HEK293 (cell line): Measurements from ENCODE around the gene BRPF1.

ENCODE experiments used
- CTCF ChIA-PET: fragments of 350-600 bp; formaldehyde crosslinking; extraction: SDS; loops from one replicate; lab custom pipeline; 2021; ENCODE audit warnings: antibody characterized with exemption; lab: Yijun Ruan, JAX
- POLR2A ChIA-PET: fragments of 300-600 bp; formaldehyde crosslinking; extraction: SDS; loops from one replicate; lab custom pipeline; 2020; ENCODE audit warnings: antibody characterized with exemption, inconsistent platforms; lab: Yijun Ruan, JAX
- H3K27ac ChIP-seq: fragments of 200-500 bp; sonication (Bioruptor generic); 2 replicates; pipeline ENCODE4 v1.5.1; 2014; ENCODE audit warnings: low read depth, low read length, control low read depth, inconsistent platforms; ENCODE audit errors: extremely low read depth
- H3K36me3 ChIP-seq, 2 experiments: fragments of 200-500 bp in 1 of 2; sonication (Bioruptor generic) in 1 of 2; 1 replicate in 1 of 2; 2 replicates in 1 of 2; pipeline ENCODE4 v1.5.1; 2014 to 2017; ENCODE audit warnings: inconsistent platforms in 2 of 2, low read length in 2 of 2; ENCODE audit not compliant: control insufficient read depth in 2 of 2, insufficient read depth in 1 of 2
- H3K4me1 ChIP-seq: fragments of 200-500 bp; sonication (Bioruptor generic); 2 replicates; pipeline ENCODE4 v1.5.1; 2014; ENCODE audit warnings: mild to moderate bottlenecking, low read length, inconsistent platforms; ENCODE audit not compliant: control insufficient read depth, insufficient read depth
- H3K4me3 ChIP-seq: 2 replicates; pipeline ENCODE4 v1.5.1; 2011; ENCODE audit warnings: low read depth, mild to moderate bottlenecking, control low read depth, low read length, moderate library complexity
- H3K9me3 ChIP-seq: fragments of 200-500 bp; sonication (Bioruptor generic); 2 replicates; pipeline ENCODE4 v1.5.1; 2014; ENCODE audit warnings: low read depth, low read length, inconsistent platforms; ENCODE audit not compliant: control insufficient read depth, insufficient read depth
- GLI2 ChIP-seq: fragments of 450-650 bp; formaldehyde crosslinking; IDR thresholded peaks from 2 replicates; pipeline ENCODE4; 2017; ENCODE audit warnings: missing biosample characterization, missing genetic modification characterization, low read depth, borderline replicate concordance
- GLI4 ChIP-seq: fragments of 450-650 bp; formaldehyde crosslinking; IDR thresholded peaks from 2 replicates; pipeline ENCODE4 v1.5.1; 2016; ENCODE audit warnings: missing biosample characterization, missing genetic modification characterization
- GLIS2 ChIP-seq: fragments of 450-650 bp; formaldehyde crosslinking; IDR thresholded peaks from 2 replicates; pipeline ENCODE4 v1.5.1; 2016; ENCODE audit warnings: missing biosample characterization, missing genetic modification characterization
- SALL2 ChIP-seq: fragments of 450-650 bp; formaldehyde crosslinking; IDR thresholded peaks from 2 replicates; pipeline ENCODE4 v1.5.0; 2017; ENCODE audit warnings: missing biosample characterization, mild to moderate bottlenecking, missing genetic modification characterization, borderline replicate concordance
- SCRT2 ChIP-seq: fragments of 450-650 bp; formaldehyde crosslinking; IDR thresholded peaks from 2 replicates; pipeline ENCODE4 v1.5.1; 2016; ENCODE audit warnings: missing biosample characterization, missing genetic modification characterization
- SP7 ChIP-seq: fragments of 450-650 bp; formaldehyde crosslinking; IDR thresholded peaks from 2 replicates; pipeline ENCODE4 v1.5.1; 2016; ENCODE audit warnings: missing biosample characterization, missing genetic modification characterization
- ZBTB20 ChIP-seq: fragments of 450-650 bp; formaldehyde crosslinking; IDR thresholded peaks from 2 replicates; pipeline ENCODE4 v1.5.1; 2016; ENCODE audit warnings: missing biosample characterization, missing genetic modification characterization
- ZIC2 ChIP-seq: fragments of 450-650 bp; formaldehyde crosslinking; IDR thresholded peaks from 2 replicates; pipeline ENCODE4 v1.5.1; 2016; ENCODE audit warnings: missing biosample characterization, missing genetic modification characterization
- ZNF133 ChIP-seq: fragments of 450-650 bp; formaldehyde crosslinking; IDR thresholded peaks from 2 replicates; pipeline ENCODE4 v1.5.1; 2016; ENCODE audit warnings: missing biosample characterization, missing genetic modification characterization
- ZNF19 ChIP-seq: fragments of 450-650 bp; formaldehyde crosslinking; IDR thresholded peaks from 2 replicates; pipeline ENCODE4; 2016; ENCODE audit warnings: missing biosample characterization, missing genetic modification characterization, low read depth
- ZNF223 ChIP-seq: fragments of 450-650 bp; formaldehyde crosslinking; IDR thresholded peaks from 2 replicates; pipeline ENCODE4 v1.5.1; 2016; ENCODE audit warnings: missing biosample characterization, missing genetic modification characterization
- ZNF248 ChIP-seq: fragments of 450-650 bp; formaldehyde crosslinking; IDR thresholded peaks from 2 replicates; pipeline ENCODE4 v1.5.1; 2017; ENCODE audit warnings: missing biosample characterization, missing genetic modification characterization
- ZNF350 ChIP-seq: fragments of 450-650 bp; formaldehyde crosslinking; IDR thresholded peaks from 2 replicates; pipeline ENCODE4 v1.5.0; 2017; ENCODE audit warnings: missing biosample characterization, mild to moderate bottlenecking, missing genetic modification characterization
- ZNF473 ChIP-seq: fragments of 450-650 bp; formaldehyde crosslinking; IDR thresholded peaks from 2 replicates; pipeline ENCODE4 v1.5.1; 2017; ENCODE audit warnings: missing biosample characterization, missing genetic modification characterization
- ZNF544 ChIP-seq: fragments of 450-650 bp; formaldehyde crosslinking; IDR thresholded peaks from 2 replicates; pipeline ENCODE4 v1.5.0; 2017; ENCODE audit warnings: missing biosample characterization, missing genetic modification characterization
- ZNF558 ChIP-seq: fragments of 450-650 bp; formaldehyde crosslinking; IDR thresholded peaks from 2 replicates; pipeline ENCODE4 v1.5.1; 2016; ENCODE audit warnings: missing biosample characterization, missing genetic modification characterization
- ZNF645 ChIP-seq: fragments of 450-650 bp; formaldehyde crosslinking; IDR thresholded peaks from 2 replicates; pipeline ENCODE4; 2016; ENCODE audit warnings: missing biosample characterization, missing genetic modification characterization
- ZNF664 ChIP-seq: fragments of 450-650 bp; formaldehyde crosslinking; IDR thresholded peaks from 2 replicates; pipeline ENCODE4 v1.5.1; 2016; ENCODE audit warnings: missing biosample characterization, missing genetic modification characterization

The BRPF1 gene

GRCh38 chr3:9761919-9762318 lies 30.4 kb downstream of the BRPF1 start:
- Histone ChIP-seq H3K9me3 (no peaks in the 10 kb centered on the region), H3K27ac (no peak overlapping the region), H3K4me1 (no peaks in the 10 kb centered on the region), H3K4me3 (no peak overlapping the region), H3K36me3 (peaks cover 16 to 78% of the 10 kb centered on the region in 2 experiments; a peak in 2 of 3 replicates)
- CTCF ChIA-PET, result interaction anchor here (1.5 kb wide), 1 partner anchor 259 kb away, joined by 3 read pairs; no protein-coding TSS in a partner anchor
- TF ChIP-seq ZNF664 (tag by site-specific recombination) (peak; percentile 92), ZNF350 (tag by site-specific recombination) (no peak), GLIS2 (tag by site-specific recombination) (no peak), ZNF544 (tag by site-specific recombination) (no peak), ZNF223 (tag by site-specific recombination) (no peak), ZNF645 (tag by site-specific recombination) (no peak), SP7 (tag by site-specific recombination) (no peak), ZNF473 (tag by site-specific recombination) (no peak)
- TF ChIP-seq, all 188 proteins: peak for 1
- POLR2A ChIA-PET, result no interaction called here

GRCh38 chr3:9762871-9763270 lies 31.3 kb downstream of the BRPF1 start:
- no peaks in the 10 kb centered on the region for H3K4me1 ChIP-seq
- no peaks in the 10 kb centered on the region for H3K9me3 ChIP-seq
- no peak overlapping the region for H3K4me3 ChIP-seq
- ChIA-PET POLR2A (interaction anchor here (1.6 kb wide), 1 partner anchor 13 kb away, joined by 7 read pairs; the partner anchor contains the start of gene OGG1), CTCF (interaction anchor here (0.7 to 1.5 kb wide), 2 partner anchors 23 to 260 kb away, joined by 3 to 4 read pairs; no protein-coding TSS in a partner anchor)
- peaks cover 16 to 76% of the 10 kb centered on the region in 2 experiments; a peak in 2 of 3 replicates for H3K36me3 ChIP-seq
- no peak overlapping the region for H3K27ac ChIP-seq
- TF ChIP-seq ZNF558 (tag by site-specific recombination), result no peak
- TF ChIP-seq ZNF248 (tag by site-specific recombination), result no peak

- peaks cover 9% of the 10 kb centered on the region for H3K4me1 ChIP-seq
- ChIA-PET CTCF (interaction anchor here (0.6 kb wide), 1 partner anchor 264 kb away, joined by 3 read pairs; no protein-coding TSS in a partner anchor), POLR2A (interaction anchor here (1.6 kb wide), 1 partner anchor 16 kb away, joined by 3 read pairs; the partner anchor contains the start of gene OGG1)
- H3K36me3 ChIP-seq, result peaks cover 8 to 50% of the 10 kb centered on the region in 2 experiments; a peak in 2 of 3 replicates
- no peak for TF ChIP-seq ZNF19 (tag by site-specific recombination)
- TF ChIP-seq SCRT2 (tag by site-specific recombination), result peak; percentile 42
- TF ChIP-seq GLI4 (tag by site-specific recombination), result no peak
- TF ChIP-seq ZNF248 (tag by site-specific recombination), result no peak
- no peak for TF ChIP-seq GLI2 (tag by site-specific recombination)
- TF ChIP-seq ZIC2 (tag by site-specific recombination), result peak; percentile 77
- no peaks in the 10 kb centered on the region for H3K9me3 ChIP-seq
- no peak overlapping the region for H3K27ac ChIP-seq
- no peak overlapping the region for H3K4me3 ChIP-seq
These were observed 34.3 kb downstream of the BRPF1 start for GRCh38 chr3:9765865-9766264.

GRCh38 chr3:9767418-9767817 lies 35.9 kb downstream of the BRPF1 start:
- Histone ChIP-seq H3K4me3 (no peak overlapping the region), H3K27ac (no peak overlapping the region), H3K4me1 (peaks cover 9% of the 10 kb centered on the region), H3K9me3 (no peaks in the 10 kb centered on the region), H3K36me3 (peaks cover 5 to 35% of the 10 kb centered on the region in 2 experiments; a peak in 2 of 3 replicates)
- POLR2A ChIA-PET, result no interaction called here
- CTCF ChIA-PET, result interaction anchor here (0.7 kb wide), 1 partner anchor 1039 kb away, joined by 3 read pairs; no protein-coding TSS in a partner anchor
- no peak for TF ChIP-seq ZNF133
- TF ChIP-seq SALL2 (tag by site-specific recombination), result no peak
- peak; percentile 36 for TF ChIP-seq ZBTB20 (tag by site-specific recombination)
